HG03469 (cell line): Measurements from ENCODE around the gene ETNK2.

Experiments used
- ATAC-seq: cut with Tn5 transposase; IDR thresholded peaks from one replicate; pipeline ENCODE4 v1.9.1; 2021; ENCODE audit warnings: mild to moderate bottlenecking, moderate library complexity, moderate number of reproducible peaks; ENCODE audit not compliant: unreplicated experiment

Gene ETNK2

GRCh38 chr1:204177133-204177532 is 25.3 kb upstream of the ETNK2 start:
- no peak for ATAC-seq

DNA sequence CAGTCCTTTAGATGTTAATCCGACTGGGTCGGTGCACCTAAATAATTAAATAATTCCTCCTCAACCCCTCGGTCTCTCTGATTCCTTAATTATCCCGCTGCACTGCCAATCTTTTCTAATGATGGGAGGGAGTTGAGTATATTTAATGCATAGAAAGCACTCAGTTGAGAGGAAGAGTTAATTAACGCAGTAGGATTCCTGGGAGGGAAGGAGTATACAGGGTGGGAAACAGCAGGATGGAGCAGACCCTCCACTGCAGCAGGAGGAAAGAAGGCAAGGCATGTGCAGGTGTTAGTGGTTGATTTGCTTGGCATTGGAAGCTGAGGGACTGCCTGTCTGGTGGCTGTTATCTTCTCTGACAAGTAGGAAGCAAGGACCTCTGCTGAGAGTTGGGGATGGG is 24.2 kb upstream of the ETNK2 start:
- no peak for ATAC-seq

DNA sequence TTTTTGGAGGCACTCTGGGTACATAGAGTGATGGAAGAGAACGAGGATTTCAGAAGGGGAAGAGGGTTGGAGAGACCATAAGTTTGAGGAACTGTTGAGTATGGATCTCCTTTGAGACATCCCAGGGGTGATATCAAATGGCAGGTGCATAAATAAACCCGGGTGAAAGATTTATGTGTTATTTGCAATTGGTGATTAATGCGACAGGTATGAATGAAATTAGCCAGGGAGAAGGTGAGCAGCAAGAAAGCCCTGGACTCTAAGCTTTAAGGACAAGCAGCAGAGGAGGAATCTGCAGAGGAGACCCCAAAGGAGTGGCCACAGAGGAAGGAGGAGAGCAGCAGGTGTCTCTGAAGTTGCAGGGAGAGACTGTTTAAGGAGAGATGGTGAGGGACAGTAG is 23.1 kb upstream of the ETNK2 start:
- ATAC-seq: no peak

- no peak for ATAC-seq
Observed at GRCh38 chr1:204172404-204173029, 20.7 kb upstream of the ETNK2 start.

GRCh38 chr1:204171751-204172178 is 19.9 kb upstream of the ETNK2 start:
- ATAC-seq: no peak

DNA sequence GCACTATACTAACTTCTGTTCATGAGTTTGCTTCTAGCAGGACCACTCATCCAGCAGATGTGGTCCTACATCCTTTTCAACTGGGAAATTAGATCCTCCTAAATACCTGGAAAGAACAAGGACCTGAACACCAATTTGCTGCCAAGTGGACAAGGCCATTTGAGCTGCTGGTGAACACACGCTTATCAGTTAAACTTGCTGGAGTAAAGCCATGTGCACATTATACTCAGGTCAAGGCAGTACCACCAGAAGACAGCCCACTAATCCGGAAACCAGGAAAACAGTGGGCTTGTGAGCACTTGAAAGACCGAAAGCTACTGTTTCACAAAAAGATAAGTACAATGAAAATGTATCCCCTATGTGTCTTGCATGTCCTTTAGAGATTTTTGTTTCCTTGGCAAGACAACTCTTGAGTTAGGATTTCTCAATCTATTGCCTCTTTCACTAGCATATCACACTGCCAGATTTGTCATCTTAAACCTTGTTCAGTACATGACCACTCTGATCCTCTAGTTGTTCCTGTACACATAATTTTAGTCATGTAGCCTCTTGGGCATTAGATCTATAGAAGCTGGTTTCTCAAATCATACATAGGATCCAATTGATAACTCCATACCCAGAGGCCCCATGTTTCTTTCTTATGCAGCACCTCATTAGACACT is 18.8 kb upstream of the ETNK2 start:
- ATAC-seq: no peak

DNA sequence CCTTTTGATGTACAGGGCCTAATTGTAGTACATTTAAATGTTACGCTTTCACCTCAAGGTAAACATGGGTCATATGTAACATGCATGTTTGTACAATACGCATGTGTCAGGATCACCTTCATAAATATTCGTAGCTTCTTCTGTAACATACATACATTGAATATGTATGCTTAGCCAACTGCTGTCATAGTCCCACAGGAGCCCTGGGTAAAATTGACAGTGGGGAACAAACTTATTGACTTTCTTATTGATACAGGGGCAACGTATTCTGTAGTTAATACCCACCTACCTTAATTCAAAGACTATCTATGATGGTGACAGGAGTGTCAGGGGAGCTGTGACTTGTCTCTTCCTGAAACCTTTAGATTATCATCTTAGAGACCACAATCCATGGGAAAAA is 18.0 kb upstream of the ETNK2 start:
- no peak for ATAC-seq

- no peak for ATAC-seq
Observed at GRCh38 chr1:204167730-204168129, 15.9 kb upstream of the ETNK2 start.

DNA sequence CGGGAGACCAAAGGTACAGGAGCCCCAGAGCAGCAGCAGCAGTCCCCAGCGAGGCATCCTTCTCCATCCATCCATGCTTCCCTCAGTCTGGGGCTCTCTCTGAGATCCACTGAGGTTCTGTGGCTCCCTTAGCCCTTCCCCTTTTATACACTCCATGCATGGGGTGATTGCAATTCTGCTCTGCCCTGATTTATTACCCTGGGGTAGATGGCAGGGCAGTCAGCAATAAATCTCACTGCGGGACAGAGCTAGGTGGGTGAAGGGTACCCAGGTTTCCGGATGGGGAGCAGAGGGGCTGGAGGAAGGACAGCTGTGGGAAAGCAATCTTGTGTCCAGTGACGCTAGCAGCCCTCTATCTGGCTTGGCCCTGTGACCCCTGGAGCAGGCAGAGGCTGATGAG is 14.4 kb upstream of the ETNK2 start, which contains the start of gene REN:
Gene REN, minus strand, starts transcription at position 119 of the 400 bp plus-strand sequence. Its CDS starts 44 bp downstream, at position 75.
- ATAC-seq: no peak

GRCh38 chr1:204162494-204163074 is 10.7 kb upstream of the ETNK2 start:
- ATAC-seq: no peak

- ATAC-seq: no peak
Observed at GRCh38 chr1:204161609-204162493, 10.0 kb upstream of the ETNK2 start.

DNA sequence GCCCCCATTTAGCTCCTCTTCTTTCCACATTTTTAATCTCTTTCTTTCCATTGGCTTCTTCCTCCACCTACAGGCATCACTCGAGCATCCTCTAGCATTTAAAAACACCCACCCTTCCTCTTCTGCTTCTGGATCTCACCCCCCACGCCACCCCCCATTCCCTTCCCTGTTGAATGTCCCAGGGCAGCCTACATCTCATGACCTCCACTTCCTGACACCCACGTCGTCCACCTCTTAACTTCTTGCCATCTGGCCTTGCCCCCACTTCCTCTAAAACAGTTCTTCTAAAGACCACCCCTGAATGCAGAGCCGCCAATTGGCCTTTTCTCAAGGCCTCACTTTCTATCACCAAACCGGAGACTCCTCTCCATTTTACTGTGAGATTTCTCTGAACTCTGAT is 6.1 kb upstream of the ETNK2 start:
- no peak for ATAC-seq

DNA sequence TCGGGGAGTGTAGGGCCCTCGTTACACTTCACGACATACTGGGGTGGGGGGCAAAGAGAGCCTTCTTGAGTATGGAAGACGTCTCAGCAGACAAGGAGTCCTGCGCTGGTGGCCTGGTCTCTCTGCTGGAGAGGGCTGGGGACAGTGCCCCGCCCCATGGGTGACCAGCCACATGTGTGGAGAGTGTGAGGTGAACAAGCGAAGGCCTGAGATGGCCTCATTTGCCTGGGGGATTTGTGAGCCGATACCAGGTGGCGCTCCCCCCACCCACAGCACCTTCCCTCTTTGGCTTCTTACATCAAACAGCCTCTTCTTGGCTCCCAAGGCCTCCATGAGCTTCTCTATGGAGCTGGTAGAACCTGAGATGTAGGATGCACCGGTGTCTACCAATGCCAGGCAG is 4.0 kb upstream of the ETNK2 start:
- no peak for ATAC-seq

- no peak for ATAC-seq
Observed at GRCh38 chr1:204154568-204155255, 2.9 kb upstream of the ETNK2 start.

- ATAC-seq: no peak
Observed at GRCh38 chr1:204153667-204154066, 1.8 kb upstream of the ETNK2 start.

GRCh38 chr1:204152310-204153044 is 633 bp upstream of the ETNK2 start:
- no peak for ATAC-seq

- no peak for ATAC-seq
Observed at GRCh38 chr1:204150702-204151551, 917 bp downstream of the ETNK2 start.

- ATAC-seq: no peak
Observed at GRCh38 chr1:204149635-204150565, 1.9 kb downstream of the ETNK2 start.
